ENCODE results near the gene TPP2.

TPP2 gene

DNA sequence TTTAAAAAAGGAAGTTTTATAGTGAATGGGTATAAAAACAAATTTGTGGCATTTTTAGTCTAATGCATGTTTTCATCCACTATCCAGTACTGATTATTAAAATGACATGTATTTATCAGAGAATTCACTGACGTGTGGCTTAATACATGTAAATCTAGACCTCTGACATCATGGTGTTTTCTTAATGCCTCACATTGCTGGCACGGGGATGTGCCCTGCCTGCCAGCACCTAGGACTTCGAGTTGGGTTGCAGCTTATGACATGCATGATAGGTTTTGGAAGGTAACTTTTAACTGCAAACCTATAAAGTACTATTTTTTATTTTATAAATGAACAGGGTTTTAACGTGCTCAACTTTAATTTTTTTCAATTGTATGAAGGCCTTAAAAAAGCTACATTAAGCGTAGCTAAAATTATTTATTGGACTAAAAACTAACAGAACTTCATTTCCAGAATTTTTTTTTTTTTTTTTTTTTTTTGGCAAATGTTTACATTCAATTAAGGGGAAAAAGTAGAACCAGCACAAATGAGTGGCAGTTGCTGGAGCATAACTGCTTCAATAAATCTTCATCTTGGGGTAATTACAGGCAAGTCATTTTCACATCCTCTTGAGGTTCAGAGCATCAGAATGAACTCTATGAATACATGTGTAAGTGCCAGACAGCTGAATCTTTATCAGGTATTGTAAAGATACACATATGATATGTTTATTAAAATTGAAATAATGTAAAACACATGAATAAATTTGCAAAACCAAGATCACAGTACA, 81.7 kb downstream of the TPP2 start:
- Histone ChIP-seq H3K27ac (no peak overlapping the region), H3K4me3 (no peak overlapping the region), H3K36me3 (peaks cover 34 to 56% (median 54%) of the 10 kb centered on the region in 3 donors), H3K9me3 (no peaks in the 10 kb centered on the region), H3K4me1 (no peaks in the 10 kb centered on the region), H3K27me3 (no peaks in the 10 kb centered on the region)
- DNase-seq: no peak
- intact Hi-C loops (cut with DNase I; ENCODE audit: low total_unique reads): no loop called here
- TF ChIP-seq, protein P1, sequence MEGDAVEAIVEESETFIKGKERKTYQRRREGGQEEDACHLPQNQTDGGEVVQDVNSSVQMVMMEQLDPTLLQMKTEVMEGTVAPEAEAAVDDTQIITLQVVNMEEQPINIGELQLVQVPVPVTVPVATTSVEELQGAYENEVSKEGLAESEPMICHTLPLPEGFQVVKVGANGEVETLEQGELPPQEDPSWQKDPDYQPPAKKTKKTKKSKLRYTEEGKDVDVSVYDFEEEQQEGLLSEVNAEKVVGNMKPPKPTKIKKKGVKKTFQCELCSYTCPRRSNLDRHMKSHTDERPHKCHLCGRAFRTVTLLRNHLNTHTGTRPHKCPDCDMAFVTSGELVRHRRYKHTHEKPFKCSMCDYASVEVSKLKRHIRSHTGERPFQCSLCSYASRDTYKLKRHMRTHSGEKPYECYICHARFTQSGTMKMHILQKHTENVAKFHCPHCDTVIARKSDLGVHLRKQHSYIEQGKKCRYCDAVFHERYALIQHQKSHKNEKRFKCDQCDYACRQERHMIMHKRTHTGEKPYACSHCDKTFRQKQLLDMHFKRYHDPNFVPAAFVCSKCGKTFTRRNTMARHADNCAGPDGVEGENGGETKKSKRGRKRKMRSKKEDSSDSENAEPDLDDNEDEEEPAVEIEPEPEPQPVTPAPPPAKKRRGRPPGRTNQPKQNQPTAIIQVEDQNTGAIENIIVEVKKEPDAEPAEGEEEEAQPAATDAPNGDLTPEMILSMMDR (IDR thresholded peaks at IDR 0.05): no peak

DNA sequence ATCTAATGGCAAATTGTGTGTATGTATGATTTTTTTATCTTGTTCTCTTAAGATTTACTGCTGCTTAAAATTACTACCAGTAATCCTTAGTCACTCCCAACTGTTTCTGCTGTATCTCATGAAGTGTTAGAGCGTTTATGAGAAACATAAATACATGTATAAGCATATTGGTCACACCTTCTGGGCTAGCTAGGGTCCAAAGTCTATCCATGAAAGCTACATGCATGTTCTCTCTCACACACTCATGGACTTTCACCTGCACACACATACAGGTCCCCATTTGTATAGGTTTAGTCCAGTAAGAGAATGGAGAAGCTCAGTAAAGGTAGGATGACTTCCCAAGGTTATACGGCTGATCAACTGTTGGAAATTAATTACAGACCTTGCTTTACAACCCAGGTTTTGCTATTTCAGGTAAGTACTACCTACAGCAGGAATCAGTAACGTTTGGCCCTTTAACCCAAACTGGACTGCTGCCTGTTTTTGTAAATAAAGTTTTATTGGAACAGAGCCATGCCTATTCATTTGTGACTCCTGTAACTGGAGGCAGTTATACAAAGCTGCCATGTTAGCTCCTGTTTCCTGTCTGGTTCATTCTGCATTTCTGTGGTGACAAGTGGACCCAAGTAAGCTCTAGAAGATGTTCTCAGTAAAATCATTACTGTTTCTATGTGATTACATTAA, 82.8 kb downstream of the TPP2 start:
- Histone ChIP-seq H3K27me3 (no peaks in the 10 kb centered on the region), H3K36me3 (peaks cover 26 to 48% (median 47%) of the 10 kb centered on the region in 3 donors), H3K4me3 (no peak overlapping the region), H3K27ac (no peak overlapping the region), H3K9me3 (no peaks in the 10 kb centered on the region), H3K4me1 (no peaks in the 10 kb centered on the region)
- DNase-seq: no peak
- intact Hi-C loops (cut with DNase I; ENCODE audit: low total_unique reads): no loop called here
- TF ChIP-seq, protein P1 (IDR thresholded peaks at IDR 0.05): no peak

DNA sequence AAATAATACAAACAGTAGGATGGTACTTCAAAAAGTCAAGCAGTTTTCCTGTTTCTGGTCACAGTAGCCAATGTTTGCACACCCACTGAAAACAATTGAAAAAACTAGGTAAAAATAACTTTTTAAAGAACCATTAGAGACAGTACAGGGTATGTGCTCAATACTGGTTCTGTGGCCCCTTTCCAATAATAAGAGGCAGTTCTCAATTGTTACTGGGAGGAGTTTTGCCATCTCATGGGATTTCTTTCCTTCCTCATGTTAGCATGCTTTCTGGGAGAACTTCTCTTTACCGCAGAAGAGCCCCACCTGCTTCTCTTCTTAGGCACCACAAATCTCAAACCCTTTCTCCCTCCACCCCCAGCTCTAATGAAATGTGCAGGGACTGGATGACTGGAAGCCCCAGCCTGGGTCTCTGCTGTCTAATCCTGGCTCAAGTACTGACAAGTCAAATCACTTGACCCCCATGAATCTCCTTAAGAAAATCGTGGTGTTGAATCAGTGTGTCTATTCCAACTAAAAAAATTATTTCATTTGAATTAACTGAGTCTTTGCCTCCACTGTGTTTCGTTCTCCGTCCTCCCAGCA, 83.4 kb downstream of the TPP2 start:
- H3K9me3 ChIP-seq: no peaks in the 10 kb centered on the region
- no peak overlapping the region for H3K4me3 ChIP-seq
- intact Hi-C loops (cut with DNase I; ENCODE audit: low total_unique reads): no loop called here
- DNase-seq: no peak
- no peaks in the 10 kb centered on the region for H3K27me3 ChIP-seq
- TF ChIP-seq, protein P1 (IDR thresholded peaks at IDR 0.05): no peak
- peaks cover 22 to 42% (median 41%) of the 10 kb centered on the region in 3 donors for H3K36me3 ChIP-seq
- H3K27ac ChIP-seq: no peak overlapping the region
- no peaks in the 10 kb centered on the region for H3K4me1 ChIP-seq

DNA sequence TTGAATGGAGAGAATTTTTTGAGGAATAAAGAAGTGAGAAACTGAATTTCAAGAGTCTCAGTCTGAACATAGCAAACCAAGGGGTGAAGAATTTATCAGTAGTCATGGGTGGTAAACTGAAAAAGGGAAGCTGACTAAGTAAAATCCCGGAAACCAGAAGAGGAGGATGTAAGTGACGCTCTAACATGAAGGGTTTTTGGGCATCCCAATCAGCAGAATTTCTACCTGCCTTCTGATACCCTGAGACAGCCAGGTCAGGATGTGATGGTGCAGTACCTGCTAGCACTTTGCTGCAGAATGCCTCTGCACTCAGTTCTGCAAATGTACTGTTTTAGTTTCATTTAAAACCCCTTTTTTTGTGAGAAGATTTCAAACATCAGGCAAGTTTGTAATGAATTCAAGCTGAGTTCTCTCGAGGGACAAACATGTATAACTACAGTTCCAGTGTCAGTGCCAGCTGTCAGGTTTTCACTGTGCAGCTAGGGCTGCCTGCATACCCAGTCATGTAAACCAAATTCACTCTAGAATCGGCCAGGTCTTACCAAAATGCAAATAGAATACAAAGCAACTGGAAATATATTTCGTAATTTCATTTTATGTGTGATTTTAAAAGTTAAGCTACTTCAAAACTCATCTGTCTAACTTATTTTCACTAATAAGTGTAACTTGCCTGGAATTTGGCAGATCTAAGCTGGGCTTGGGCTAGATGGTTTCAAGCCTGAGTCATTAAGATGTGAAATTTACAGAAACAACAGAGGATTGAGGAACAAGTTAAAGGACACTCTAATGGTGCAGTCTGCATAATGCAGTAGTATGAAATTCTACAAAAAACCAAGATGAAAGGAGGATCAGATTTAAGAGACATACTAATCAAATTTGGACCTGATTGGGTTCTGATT, 84.3 kb downstream of the TPP2 start:
- intact Hi-C loops (cut with DNase I; ENCODE audit: low total_unique reads): no loop called here
- H3K27me3 ChIP-seq: no peaks in the 10 kb centered on the region
- H3K9me3 ChIP-seq: no peaks in the 10 kb centered on the region
- H3K27ac ChIP-seq: no peak overlapping the region
- peaks cover 21 to 38% (median 36%) of the 10 kb centered on the region in 3 donors for H3K36me3 ChIP-seq
- H3K4me1 ChIP-seq: no peaks in the 10 kb centered on the region
- no peak overlapping the region for H3K4me3 ChIP-seq
- no peak for DNase-seq
- TF ChIP-seq, protein P1 (IDR thresholded peaks at IDR 0.05): no peak

DNA sequence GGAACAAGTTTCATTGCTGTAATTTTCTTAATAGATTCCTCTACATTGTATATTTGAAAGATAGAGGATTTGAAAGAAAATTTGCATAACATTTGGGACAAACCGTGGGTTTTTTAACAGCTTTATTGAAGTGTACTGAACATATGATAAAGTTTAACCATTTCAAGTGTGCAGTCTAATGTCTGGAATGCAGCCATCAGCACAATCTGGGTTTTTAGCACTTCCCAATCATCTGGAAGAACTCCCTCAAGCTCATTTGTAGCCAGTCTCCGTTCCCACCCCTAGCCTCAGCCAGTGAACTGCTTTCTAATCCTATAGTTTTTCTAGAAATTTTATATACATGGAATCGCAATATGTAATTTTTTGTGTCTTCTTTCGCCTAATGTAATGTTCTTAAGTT, 85.4 kb downstream of the TPP2 start:
- no peak for DNase-seq
- Histone ChIP-seq H3K36me3 (peaks cover 10 to 30% (median 25%) of the 10 kb centered on the region in 3 donors), H3K9me3 (no peaks in the 10 kb centered on the region), H3K27me3 (no peaks in the 10 kb centered on the region), H3K4me3 (no peak overlapping the region), H3K4me1 (no peaks in the 10 kb centered on the region), H3K27ac (no peak overlapping the region)
- TF ChIP-seq, protein P1 (IDR thresholded peaks at IDR 0.05): no peak
- intact Hi-C loops (cut with DNase I; ENCODE audit: low total_unique reads): no loop called here
